ENCODE measurements around the gene UBE2Q2.
"Not testable (repeated sequence)": the region's sequence is repeated elsewhere in the genome, so short reads cannot be mapped to it uniquely, and the experiment has no call there.

The UBE2Q2 gene

DNA sequence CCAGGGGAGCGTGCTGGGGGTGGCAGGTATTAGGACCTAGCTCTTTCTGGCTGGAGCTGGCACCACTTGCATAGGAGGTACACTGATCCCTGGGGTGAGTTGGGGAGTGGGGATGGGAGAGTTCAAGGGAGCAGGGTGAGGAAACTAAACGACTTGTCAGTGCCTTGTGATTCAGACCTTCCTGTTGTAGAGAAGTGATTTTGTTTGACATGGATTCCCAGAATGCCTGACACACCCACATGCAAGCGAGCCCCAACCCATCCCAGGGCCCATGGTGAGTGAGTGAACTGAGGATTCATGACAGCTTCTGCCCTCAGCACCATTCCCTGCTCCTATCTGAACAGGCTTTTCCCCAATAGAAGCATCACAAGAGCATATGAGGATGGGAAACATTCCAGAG is 15.6 kb upstream of the UBE2Q2 start:
- no peak for DNase-seq

DNA sequence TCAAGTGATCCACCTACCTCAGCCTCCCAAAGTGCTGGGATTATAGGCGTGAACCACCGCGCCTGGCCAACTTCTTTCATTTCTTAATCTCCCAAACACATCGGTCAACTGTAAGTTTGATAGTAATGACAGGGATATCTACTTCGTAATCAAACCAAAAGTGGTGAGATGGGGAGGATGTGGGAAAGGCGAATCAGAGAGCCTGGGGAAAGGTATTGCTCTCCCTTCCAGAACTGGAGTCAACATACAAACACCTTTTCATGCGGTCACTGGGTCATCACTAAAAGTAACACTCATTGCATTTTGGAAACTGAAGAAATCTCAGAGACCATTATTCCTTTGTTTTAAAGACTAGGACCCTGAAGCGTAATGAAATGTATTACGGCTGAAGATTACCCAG is 14.8 kb upstream of the UBE2Q2 start:
- no peak for DNase-seq

DNA sequence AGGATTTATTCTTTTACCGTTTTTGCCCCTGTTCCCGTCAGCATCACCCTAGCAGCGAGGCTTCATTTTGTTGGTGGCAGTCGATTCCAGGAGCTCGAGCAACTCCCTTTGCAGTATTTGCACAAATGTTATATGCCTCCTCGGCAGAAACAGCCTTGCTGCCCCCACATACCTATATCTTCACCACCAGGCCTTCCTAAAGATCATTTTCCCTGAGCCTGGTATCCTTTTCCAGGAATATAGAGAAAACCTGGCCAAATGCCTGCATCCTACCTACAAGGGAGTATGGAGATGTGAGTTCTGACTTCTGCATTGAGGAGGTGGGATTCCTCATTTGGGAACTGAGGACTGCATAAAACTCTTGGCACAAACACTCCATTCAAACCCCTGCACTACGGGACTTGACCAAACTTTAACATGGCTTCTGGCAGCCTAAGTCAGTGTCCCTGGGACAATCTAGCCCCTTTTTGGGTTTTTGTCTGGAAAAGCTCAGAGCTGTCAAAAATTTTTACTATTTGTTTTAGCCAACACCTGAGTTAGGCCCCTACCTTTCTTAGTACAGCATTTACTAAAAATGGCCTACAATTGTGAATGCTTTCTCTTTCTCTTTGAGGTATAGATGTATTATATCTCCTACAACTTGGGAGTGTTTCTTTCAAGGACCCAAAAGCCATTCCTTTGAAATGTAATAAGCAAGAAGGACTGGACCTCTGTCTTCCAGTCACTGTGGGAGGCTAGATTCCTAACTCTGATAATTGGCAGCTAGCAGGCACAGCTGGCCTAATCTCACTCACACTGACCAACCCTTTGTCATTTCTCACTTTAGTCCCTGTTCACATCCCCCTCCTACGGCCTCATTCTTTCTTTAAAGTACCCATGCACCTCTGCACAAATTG is 12.1 kb upstream of the UBE2Q2 start:
- peak; percentile 32 for DNase-seq

DNA sequence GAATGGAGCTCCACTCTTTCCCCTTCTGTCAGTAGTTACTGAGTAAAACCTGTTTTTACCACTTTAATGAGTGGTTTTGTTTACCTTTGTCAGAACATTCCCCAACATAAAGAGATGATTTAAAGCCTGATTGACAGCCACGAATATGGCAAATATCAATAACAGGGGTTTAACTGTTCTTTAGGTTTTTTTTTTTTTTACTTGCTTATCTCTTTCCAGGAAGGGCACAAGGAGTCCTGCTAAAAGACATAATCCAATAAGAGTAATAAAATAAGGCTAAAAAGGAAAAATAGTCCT is 11.5 kb upstream of the UBE2Q2 start:
- no peak for DNase-seq

DNA sequence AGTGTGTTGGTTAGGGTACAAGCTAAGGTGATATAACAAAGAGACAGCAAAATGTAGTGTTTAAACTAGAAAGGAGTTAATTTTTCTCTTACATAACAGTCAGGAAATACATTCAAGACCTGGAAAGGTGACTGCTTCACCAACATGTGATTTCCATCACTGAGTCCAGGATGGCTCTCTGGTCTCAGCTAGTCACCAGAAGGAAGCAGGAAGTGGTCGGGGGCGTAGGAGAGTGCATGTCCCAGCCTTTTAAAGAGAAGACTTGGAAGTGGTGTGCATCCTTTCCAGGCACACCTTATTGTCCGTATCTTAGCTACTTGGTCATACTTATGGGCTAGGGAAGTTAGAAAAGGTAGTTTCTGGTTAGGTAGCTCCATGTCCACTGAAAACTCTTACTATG is 11.1 kb upstream of the UBE2Q2 start:
- DNase-seq, result no peak

DNA sequence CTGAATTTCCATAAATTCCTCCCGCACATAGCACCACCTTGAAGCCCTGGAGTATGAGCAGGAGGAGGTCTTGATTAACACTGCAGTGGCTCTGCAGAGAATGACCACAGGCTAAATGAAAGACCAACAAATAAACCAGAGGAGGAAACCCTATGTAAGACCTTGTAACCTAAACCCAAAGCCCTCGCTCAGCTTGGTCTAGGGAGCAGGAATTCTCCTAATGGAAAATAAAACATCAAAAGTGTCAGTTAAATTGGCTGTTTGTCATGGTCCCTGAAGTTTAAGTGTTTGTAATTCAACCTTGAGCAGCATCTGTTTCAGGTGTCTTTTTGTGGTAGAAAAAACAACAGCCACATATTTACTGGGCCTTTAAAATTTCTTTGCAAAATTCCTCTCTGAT is 9.2 kb upstream of the UBE2Q2 start:
- no peak for DNase-seq

DNA sequence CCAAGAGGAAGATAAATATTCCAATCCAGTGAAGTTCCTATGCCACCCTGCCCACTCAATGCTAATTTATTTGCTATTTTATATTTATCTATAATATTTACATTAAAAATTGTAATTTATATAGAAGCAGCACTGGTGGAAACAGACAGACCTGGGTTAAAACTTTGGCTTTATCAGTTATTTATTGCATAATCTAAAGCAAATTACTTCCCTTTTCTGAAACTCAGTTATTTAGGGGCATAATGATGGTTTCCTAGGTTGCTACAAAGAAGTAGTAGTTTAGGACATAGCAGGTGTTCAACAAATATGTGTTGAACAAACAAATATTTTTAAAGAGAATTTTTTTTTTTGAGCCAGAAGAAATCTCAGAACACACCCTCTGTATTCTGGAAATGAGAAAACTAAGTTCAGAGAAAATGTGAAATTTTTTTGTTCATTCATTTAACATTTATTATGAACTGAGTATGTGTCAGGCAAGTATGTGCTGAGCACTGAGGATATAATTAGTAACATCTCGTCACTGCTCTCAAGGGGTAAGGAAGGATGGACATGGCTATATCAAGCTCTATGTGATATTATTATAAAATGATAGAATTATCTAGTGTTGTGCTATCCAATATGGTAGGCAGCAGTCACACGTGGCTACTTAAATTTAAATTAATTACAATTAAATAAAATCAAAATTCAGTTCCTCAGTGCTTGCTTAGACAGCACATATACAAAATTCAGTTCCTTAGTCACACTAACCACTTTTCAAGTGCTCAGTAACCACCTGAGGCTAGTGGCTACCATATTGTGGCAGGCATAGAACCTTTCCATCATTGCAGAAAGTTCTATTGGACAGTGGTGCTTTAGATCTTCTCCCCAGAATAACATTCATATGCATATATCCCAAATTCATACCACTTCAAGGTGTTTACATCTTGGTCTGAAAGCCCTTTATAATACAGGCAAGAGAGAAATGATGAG is 7.0 kb upstream of the UBE2Q2 start:
- peak; percentile 69 for DNase-seq

DNA sequence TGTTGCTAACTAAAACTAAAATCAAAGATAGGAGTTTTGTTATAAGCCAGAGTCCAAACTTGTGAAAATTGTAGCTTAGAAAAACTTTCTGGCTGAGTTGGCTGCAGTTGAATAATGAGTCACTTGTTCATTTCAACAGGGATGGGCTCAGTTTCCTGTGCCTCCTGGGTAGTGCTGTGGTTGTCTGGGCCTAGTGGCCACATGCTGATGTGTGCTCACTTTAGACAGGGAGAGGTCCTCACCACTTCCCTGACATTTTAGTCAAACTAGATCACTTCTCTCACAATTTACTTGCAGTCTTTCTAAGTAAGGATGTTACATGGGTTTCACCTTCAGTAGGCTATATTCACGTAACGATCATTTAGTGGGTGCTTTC is 6.3 kb upstream of the UBE2Q2 start:
- peak; percentile 83 for DNase-seq

DNA sequence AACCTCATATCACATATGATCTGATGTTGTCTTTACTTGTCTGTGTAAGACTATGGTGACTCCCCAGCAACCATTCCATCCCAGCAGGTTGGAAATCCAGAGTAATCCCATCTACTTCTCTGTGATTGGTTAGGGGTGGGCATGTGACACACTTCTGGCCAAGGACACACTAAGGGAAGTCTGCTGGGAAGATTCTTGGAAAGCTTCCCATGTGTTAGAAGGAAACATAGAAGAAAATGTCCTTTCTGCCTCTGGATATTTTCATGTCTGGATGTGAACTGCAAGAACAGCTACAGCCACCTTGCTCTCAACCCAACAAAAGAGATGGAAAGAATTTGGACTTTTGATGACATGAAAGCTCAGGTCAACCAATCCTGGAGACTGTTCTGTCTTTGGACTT is 2.6 kb upstream of the UBE2Q2 start:
- no peak for DNase-seq

DNA sequence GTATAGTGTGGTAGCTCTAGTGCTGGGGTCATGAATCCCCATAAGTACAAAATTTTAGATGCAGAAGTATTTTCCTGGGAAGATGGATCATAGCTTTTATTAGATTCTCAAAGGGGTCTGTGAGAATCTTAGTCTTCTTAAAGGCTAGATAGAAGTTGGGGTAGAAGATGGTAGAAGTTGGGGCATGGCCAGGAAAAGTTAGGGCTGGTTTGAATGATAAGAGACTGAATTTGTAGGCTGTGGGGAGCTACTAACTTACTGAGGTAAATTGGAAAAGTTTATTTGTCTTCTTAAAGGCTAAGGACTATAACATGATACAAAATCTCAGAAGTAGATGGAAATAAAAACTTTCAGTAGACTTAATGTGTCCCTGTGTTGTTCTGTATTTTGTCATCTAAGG is 1.6 kb upstream of the UBE2Q2 start:
- peak; percentile 72 for DNase-seq

DNA sequence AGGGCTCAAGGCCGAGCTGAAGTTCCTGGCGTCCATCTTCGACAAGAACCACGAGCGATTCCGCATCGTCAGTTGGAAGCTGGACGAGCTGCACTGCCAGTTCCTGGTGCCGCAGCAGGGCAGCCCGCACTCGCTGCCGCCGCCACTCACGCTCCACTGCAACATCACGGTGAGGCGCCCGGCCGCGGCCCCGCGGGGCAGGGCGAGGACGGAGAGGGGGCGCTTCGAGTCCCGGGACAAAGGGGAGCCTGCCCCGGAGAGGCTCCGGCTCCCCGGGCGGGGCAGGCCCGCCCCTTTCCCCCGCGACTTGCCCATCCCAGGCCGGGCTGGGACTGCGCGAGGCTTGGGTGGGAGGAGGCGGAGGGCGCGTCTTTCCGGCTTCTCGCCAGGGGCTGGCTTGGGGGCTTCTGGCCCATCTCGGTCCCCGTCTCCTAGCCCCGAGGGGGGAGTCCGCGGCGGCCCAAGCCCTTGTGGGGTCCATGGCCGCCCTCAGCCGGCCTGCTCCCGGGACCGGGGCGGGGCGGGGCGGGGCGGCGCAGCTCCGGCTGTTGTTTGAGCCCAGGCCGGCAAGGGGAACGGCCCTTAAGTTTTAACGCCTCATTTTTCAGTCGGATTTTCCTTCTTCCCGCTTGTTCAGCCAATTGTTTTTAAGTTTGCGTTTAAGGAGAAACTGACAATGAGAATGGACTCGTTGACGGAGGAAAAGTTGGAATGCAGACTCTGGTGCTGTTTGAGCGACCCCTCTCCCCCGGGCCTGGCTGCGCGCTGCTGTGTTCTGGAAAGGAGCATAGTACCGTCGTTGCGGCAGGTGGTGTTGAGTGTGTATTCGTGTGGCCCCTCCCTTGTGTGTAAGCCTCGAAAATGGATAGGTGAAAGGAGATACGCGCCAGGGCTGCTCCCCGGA is 683 bp downstream of the UBE2Q2 start:
- DNase-seq, result peak; percentile 75

DNA sequence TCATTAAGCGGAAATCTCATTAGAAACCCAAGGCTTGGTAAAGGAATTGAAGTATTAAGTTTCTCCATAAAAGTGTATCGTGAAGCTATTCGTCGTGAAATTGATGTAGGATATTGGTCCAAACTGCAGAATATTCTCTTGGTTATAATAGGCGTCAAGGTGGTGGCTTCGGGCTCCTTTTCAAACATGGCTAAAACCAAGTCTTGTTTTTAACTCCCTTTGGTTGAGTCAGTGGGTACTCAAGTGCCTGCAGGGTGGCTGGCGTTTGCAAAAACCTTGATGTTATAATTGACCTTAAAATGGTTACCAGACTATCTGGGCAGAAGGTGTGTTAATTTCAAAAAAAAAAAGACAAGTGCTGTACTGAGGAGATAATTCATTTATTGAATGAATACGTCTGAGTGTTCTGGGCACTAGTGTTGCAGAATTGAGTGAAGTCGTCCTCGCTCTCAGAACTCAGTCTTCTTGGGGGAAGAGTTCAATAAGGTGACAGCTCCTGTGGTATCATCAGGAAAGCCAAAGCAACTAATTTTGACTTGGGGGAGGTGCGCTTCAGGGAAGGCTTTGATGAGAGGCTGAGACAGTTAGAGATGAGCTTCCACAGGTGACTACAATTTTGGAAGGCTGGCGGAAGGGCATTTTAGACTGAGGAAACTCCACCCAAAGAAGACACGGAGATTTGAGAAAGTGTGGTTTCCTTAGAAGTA is 1.5 kb downstream of the UBE2Q2 start:
- DNase-seq, result no peak

DNA sequence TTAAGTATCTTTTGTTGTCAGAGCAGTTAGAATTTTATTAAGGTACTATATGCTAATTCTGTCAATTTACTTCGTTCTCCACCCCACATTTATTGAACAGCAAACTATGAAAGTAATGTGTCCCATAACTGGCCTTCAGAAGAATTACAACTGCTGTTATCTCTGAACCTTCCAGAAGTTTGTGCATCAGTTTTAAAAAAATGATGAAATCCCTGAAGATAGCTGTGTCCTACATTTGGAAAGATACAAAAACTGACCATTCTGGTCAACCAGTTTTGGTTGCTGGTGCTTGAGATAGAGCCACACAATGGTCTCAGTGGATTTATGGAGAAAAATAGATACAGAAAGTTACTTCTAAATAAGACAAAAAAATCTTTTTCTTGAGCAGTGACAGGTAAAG is 5.9 kb downstream of the UBE2Q2 start:
- no peak for DNase-seq

DNA sequence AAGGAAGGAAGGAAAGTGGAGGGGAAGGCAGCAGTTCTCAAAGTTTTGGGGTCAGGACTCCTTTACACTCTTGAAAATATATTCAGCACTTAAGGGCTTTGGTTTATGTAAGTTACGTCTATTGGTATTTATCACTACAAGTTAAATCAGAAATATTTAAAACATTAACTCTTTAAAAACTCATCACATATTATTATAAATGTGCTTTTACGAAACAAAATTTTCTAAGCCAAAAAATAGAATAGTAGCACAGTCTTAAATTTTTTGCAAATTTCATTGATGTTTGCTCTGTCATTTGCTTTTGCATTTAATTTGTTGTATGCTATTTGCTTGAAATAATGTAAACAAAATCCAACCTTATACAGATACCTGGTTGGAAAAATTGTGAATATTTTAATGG is 7.5 kb downstream of the UBE2Q2 start:
- DNase-seq, result no peak

DNA sequence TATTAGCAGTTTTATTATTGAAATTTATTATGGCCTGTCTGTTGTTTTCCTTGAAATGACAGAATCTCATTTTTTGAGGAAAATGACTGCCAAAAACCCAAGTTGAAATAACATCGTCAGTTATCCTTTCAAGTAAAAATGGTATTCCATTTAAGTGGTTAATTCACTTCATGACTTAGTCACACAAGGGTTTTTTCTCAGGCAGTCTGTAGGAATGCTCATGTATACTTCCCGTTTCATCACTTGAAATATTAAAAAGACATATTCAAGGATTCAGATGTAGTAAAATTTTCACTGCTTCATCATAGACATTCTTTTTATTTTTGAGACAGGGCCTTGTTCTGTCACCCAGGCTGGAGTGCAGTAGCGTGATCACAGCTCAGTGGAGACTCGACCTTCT is 8.3 kb downstream of the UBE2Q2 start:
- DNase-seq, result not testable (repeated sequence)

DNA sequence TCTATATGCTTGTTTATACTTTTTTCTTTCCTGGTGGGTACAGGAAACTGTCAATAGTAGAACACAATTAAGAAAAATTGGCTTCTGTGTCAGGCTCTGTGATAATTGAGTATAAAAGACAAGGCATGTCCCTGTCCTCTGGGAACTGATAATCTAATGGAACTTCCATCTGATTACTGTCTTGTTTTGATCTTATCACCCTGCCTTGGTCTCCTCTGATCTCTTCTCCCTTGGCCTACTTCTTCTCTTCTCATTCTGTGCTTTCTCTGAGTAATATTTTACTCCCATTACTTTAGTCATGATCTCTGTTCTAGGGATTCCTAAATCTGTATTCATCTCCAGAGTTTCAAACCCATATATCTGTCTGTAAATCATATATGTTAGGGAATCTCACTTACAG is 14.6 kb downstream of the UBE2Q2 start:
- DNase-seq, result no peak

DNA sequence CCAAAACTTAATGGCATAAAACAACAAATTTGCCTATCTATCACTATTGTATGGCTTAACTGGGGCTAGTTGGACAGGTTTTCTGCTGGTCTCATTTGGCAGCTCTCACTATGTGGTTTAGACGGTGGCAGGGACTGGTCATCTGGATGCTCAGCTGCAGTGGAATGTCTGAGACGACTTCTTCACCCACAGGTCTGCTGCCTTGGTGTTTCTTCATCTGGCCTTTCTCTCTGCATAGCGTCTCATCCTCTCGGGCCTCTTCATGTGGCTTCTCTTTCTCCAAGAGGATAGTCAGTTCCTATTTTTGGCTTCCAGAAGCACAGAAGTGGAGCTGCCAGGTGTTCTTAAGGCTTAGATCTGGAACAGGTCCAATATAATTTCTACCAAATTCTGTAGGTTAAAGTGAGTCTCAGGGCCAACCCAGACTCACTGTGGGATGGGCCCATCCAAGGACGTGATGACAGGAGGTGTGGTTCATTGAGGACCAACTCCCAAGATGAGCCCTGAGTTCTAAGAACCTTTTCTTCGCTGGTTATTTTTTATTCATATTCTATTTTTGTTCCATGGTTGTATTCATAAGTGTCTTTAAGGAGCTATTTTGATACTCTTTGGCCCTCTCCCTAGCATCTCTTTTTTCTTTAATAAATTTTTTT is 18.6 kb downstream of the UBE2Q2 start:
- DNase-seq, result no peak

DNA sequence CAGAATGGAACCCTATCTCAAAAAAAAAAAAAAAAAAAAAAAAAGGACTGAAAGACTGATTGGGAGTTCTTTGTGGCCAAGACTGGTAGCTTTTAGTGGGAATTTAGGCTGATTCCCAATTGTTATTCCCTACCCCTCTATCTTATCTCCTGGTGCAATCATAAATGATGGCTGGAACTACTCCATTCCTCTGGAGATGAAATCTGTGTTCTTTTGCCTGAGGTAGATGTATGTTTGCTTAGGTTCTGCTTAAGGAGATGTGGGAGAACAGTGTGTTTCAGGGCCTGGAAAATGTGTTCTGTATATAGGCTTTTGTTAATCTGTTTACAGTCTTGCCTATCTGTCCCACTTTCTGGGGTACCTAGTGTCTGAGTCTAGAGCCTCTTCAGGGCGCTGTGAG is 19.5 kb downstream of the UBE2Q2 start:
- DNase-seq, result no peak

DNA sequence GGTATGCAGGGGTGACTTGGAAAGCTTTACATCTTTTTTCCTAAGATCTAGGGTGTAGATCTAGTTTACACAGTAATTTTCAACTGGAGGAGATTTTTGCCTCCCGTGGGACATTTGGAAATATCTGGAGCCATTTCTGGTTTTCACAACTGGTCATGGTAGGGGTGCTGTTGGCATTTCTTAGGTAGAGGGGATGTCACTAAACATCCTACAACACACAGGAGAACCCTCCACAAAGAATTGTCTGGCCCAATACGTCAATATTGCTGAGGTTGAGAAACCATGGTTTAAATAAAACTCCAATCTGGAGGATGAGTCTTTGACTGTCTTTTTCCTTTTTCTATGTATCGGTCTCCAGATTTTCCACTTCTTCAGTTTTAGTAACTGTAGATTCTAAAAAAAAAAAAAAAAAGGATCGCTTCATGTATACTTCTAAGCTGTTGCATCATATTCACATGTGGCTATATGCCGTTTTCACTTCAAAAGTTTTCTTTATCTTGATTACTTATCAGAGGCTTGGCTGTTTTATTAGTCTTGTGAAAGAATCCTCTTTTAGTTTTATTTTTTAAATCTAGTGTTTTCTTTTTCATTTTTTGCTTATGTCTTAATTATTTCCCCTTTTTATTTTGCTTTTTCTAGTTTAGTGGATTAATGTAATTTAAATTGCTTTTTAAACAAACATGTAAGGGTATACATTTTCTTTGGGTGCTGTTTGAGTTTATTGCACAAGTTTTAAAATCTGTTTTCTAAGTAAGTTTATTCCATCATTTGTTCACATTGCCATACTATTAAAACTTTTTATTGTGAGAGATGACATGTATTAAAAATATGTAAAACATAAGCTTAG is 21.2 kb downstream of the UBE2Q2 start:
- DNase-seq, result peak; percentile 71

DNA sequence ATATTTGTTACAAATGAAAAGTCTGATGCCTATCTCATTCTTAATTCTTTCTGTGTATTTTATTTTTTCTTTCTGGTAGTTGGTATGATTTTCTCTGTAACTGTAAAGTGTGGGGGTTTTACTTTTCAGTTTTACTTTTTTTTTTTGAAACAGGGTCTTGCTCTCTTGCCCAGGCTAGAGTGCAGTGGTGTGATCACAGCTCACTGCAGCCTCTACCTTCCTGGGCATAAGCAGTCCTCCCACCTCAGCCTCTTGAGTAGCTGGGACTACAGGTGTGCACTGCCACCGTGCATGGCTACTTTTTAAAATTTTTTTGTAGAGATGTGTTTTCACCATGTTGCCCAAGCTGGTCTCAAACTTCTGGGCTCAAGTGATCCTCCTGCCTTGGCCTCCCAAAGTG is 22.8 kb downstream of the UBE2Q2 start:
- not testable (repeated sequence) for DNase-seq

DNA sequence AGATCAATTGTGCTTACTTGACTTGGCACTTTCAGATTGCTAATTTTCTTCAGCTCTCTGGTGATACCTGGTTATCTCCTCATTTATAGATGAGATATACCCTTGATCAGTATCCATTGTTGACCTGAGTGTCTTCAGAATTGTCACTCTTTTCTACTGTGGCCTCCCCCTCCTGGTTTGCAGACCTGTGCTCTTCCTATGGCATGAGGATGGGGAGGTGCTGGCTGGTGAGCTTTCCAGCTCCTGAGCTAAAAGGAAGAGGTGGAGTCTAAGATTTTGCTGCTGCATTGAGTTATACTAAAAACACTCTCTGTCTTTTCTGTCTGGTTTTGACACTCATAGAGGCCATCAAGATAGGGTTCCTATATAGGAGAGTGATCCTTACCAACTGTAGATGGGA is 23.7 kb downstream of the UBE2Q2 start:
- DNase-seq, result peak; percentile 9

Measured in hematopoietic multipotent progenitor cell treated with erythropoietin and hydrocortisone succinate and interleukin-3 and kit ligand, for 4 days (in vitro differentiated cells).